GM12875 (cell line): ENCODE data around the gene MAB21L4.

Experiments
- H3K4me3 ChIP-seq: one replicate; pipeline ENCODE4 v1.5.1; 2011; ENCODE audit warnings: low read depth, low read length, control low read depth
- TF ChIP-seq, protein P1 (sequence below): IDR thresholded peaks from 2 replicates; pipeline ENCODE4 v1.5.1; 2011; ENCODE audit warnings: low read depth, mild to moderate bottlenecking, control low read depth, inconsistent platforms, low read length, moderate library complexity, borderline replicate concordance; ENCODE audit not compliant: insufficient read depth

Gene MAB21L4

DNA sequence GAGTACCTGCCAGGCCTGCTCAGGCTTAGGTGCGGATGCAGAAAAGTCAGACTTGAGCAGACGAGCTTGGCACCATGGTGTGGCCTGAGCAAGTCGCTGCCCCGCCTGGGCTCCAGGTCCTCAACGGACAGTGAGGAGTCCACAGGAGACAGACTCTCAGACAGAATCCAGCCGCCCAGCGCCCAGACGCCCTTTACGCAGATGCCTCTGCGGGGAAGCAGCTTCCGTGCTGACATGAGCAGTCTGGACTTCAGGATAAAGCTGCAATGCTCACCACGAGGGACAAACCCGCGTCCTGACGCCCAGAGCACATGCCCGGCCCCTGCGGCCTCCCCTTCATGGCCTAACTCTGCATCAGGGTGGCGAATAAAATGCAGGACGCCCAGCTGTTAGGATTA lies 3.5 kb upstream of the MAB21L4 start:
- no peak overlapping the region for H3K4me3 ChIP-seq
- TF ChIP-seq, protein P1, sequence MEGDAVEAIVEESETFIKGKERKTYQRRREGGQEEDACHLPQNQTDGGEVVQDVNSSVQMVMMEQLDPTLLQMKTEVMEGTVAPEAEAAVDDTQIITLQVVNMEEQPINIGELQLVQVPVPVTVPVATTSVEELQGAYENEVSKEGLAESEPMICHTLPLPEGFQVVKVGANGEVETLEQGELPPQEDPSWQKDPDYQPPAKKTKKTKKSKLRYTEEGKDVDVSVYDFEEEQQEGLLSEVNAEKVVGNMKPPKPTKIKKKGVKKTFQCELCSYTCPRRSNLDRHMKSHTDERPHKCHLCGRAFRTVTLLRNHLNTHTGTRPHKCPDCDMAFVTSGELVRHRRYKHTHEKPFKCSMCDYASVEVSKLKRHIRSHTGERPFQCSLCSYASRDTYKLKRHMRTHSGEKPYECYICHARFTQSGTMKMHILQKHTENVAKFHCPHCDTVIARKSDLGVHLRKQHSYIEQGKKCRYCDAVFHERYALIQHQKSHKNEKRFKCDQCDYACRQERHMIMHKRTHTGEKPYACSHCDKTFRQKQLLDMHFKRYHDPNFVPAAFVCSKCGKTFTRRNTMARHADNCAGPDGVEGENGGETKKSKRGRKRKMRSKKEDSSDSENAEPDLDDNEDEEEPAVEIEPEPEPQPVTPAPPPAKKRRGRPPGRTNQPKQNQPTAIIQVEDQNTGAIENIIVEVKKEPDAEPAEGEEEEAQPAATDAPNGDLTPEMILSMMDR: no peak

DNA sequence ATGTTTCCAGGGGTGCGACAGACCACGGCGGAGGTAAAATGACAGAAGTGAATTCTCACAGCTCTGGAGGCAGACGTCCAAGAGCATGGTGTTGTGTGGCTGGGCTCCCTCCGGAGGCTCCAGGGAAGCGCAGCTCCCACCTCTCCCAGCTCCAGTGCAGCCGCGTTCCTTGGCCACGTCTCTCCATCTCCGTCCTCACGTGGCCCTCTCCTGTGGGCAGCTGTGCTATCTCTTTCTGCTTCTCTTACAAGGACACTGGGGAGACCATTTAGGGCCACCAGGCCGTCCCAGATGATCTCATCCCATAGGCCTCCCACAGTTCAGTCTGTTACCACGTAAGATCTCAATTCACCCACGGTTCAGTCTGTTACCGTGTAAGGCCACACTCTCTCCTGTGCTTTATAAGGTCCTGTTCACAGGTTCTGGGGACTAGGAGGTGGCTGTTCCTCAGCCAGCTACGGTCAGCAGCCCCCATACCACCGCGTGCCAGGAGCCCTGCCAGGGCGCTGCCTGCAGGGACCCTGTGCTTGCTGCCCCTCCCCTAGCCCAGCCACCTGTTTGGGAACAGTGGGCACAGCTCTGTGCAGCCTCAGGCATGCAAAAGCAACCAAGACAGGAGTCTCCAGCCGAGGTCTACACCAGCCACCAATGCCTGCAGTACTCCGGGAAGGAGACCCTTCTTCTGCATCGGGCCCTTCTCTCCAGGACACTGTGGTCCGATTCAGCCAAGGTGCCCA lies 2.9 kb upstream of the MAB21L4 start:
- TF ChIP-seq, protein P1: no peak
- no peak overlapping the region for H3K4me3 ChIP-seq

DNA sequence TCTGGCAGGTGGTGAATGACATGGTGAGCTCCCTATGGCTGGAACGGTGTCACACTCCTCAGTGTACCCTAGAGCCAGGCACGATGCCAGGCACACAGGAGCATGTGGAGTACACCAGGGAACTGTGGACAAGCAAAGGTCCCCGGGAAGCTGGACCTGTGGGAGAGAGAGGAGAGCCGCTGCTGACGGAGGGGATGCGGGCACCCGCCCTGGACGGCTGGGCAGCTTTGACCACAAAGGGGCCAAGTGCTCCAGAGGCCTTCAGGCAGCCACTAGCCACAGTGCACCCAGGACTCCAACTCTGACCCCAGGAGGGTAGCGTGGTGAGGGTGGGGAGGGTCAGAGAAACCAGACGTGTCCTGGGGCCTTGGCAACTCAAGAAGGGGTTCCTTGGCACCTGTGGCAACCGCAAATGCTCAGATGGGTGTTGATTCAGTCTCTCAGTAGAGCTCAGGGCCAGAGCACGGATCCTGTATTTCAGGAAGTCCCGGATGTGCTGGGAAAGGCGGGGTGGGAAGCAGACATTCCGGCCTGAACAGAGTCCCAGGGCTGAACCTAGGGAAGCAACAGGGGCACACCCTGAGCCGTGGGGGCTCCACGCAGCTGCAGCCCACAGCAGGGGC lies 2.3 kb upstream of the MAB21L4 start:
- TF ChIP-seq, protein P1: no peak
- no peak overlapping the region for H3K4me3 ChIP-seq

DNA sequence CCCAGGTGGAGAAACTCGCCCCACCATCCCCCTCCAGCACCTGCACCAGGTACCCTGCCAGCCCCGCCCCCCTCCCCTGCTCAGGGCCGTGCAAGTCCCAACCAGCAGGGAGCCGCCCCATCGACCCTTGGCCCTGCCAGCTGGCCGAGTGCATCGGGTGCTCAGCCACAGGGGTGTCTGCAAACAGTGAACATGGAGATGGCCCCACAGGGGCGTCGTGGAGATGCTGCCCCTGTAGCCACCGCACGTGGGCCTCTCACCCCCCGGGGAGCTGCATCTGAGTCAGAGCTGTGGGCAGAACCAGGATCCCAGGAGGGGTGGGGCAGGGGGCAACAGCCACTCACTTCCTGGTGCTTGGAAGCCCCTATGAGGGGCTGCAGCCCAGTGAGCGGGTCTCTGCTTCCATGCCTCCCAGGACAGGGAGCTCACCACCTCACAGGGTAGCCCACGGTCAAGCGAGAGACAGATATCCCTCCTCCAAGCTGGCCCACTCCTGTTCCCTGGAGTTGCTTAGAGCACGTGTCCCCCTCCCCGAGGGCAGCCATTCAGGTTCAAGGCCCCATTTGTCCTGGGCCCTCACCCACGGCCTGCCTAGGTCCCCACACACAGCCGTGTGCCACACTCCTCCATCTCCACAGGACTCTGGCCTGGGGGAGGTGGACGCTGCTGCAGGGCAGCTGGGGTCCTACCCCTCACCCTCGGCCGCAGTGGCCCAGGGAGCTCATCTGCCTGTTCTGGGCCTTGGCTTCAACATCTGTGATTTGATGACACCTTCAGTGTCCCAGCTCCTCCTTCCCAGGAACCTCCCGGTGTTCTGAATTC lies 1.1 kb upstream of the MAB21L4 start:
- no peak overlapping the region for H3K4me3 ChIP-seq
- TF ChIP-seq, protein P1: no peak

DNA sequence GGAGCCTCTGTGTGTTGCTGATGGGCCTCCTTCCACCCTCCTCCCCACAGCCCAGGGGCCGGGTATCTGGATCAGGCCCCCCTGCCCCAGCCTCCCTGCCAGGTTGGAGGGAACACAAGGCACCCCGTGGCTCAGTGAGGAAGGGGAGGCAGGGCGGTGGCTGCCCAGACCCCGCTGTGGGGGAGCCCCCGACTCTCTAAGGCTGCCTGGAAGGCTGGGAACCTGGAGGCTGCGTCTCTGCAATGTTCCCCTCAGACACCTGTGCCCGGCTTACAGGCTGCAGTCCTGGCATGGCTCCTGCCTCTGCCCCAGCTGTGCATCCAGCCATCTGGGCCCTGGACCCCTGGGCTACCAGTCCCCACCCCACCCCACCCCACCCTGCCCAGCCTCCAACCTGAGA lies 438 bp upstream of the MAB21L4 start:
- H3K4me3 ChIP-seq: no peak overlapping the region
- TF ChIP-seq, protein P1: no peak

DNA sequence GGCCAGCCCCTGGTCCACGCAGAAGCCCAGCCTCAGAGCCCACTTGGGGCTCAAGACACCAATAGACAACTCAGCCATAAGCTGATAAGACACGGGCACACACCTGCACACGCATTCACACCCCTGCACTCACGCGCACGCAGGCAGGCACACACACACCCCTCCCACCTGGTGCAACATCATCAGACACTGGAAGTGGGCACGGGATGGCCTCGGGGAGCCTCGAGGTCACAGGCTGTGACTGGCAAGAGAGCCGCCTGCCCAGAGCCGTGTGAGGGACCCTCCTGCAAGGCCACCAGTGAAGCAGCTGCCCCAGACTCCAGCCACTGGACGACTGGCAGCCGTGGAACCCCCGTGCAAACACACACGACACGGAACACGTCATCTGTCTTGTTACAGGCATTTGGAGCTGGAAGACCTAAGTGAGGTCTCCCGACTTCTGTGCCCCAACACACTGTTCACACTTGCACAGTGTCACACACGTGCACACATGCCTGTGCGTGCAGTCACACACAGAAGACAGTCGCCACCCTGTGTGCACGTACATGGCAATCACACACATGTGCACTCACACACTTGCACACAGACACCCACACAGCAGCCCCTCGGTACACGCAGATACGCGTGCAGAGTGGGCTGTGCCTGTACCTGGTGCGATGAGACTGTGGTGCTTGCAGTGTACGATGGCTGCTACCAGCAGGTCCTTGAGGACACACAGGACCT lies 959 bp downstream of the MAB21L4 start:
- TF ChIP-seq, protein P1: no peak
- H3K4me3 ChIP-seq: no peak overlapping the region
